Spinal cord (tissue), 10 donors: ENCODE measurements around the gene PAIP1. TPM values are rescaled to one million over a fixed set of nuclear protein-coding genes. Genes with fewer than 3 reads are reported as not detected.
"Not testable (repeated sequence)": the region's sequence is repeated elsewhere in the genome, so short reads cannot be mapped to it uniquely, and the experiment has no call there.

Experiments
- DNase-seq, 6 donors: peaks; one replicate each; pipeline versions ENCODE4 v3.0.0 to v3.0.0-alpha.2; 2013 to 2015; ENCODE audit warnings: low spot score in 6 of 6, low read depth in 4 of 6
- H3K27ac ChIP-seq: one replicate; pipeline ENCODE4 v1.5.1; 2013; ENCODE audit warnings: low read depth, low read length, control low read depth
- H3K27me3 ChIP-seq: one replicate; pipeline ENCODE4 v1.6.1; 2013; ENCODE audit warnings: low read length; ENCODE audit not compliant: control insufficient read depth, insufficient read depth
- H3K36me3 ChIP-seq: one replicate; pipeline ENCODE4 v1.6.1; 2013; ENCODE audit warnings: low read length; ENCODE audit not compliant: control insufficient read depth, insufficient read depth
- H3K4me1 ChIP-seq: one replicate; pipeline ENCODE4 v1.6.1; 2013; ENCODE audit warnings: low read length; ENCODE audit not compliant: control insufficient read depth, insufficient read depth
- H3K4me3 ChIP-seq: one replicate; pipeline ENCODE4 v1.5.1; 2013; ENCODE audit warnings: low read depth, low read length, control low read depth
- H3K9me3 ChIP-seq: one replicate; pipeline ENCODE4 v1.6.1; 2013; ENCODE audit warnings: low read length; ENCODE audit not compliant: control insufficient read depth, insufficient read depth
- WGBS: methylation state at CpG from one replicate; pipeline ENCODE4 v1.1.5; 2013; ENCODE audit warnings: missing lambda C conversion rate; ENCODE audit not compliant: insufficient coverage; 5-methylcytosine and 5-hydroxymethylcytosine counted together
- polyA plus RNA-seq, 2 donors: library from polyadenylated mRNA; unstranded; fragments of 120-200 nt; gene quantifications; one replicate each; pipeline ENCODE4 v1.2.1, GENCODE V29; 2013; ENCODE audit not compliant: insufficient read length in 2 of 2
- total RNA-seq, 2 donors: library from RNA; depleted of rRNA in 1 of 2; stranded (reverse); fragments of 120-200 nt in 1 of 2; fragments of >200 nt in 1 of 2; gene quantifications; one replicate each; pipeline versions ENCODE4 v1.2.3 to v1.2.4, GENCODE V29; 2013 to 2014
- donor health status: healthy.

The PAIP1 gene
- total and polyA plus RNA-seq, 4 donors, result 107 to 140 (median 133) TPM

DNA sequence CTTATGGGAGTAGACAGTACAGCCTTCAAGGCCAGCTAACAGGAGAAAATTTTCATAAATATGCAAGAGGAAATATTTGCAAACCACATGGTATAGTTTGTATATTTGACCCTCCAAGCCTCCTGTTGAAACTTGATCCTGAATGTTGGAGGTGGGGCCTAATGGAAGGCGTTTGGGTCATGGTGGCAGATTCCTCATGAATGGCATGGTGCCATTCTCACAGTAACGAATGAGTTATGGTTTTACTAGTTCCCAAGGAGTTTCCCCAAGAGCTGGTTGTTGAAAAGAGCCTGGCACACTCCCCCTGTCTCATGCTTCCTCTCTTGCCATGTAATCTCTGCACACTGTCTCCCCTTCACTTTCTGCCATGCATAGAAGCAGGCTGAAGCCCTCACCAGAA lies 3.3 kb upstream of the PAIP1 start:
- H3K4me1 ChIP-seq, result peaks cover 5% of the 10 kb centered on the region
- H3K27ac ChIP-seq, result no peak overlapping the region
- H3K9me3 ChIP-seq, result no peaks in the 10 kb centered on the region
- WGBS, result 53% methylated on average over 2 of the region's 2 CpGs
- H3K4me3 ChIP-seq, result no peak overlapping the region
- no peak for DNase-seq
- H3K27me3 ChIP-seq, result no peaks in the 10 kb centered on the region
- H3K36me3 ChIP-seq, result no peaks in the 10 kb centered on the region

DNA sequence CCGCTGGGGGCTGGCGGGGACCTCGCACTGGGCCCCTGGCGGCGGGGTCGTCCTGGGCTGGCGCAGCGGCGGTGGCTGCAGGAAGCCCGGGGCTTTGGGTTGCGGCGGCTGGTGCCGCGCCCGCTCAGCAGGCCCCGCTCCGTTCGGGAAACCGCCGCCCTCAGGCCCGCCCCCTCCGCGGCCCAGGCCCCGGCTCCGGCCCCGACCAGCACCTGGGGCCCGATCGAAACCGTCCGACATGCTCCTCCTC lies 345 bp downstream of the PAIP1 start:
- not testable (repeated sequence) for H3K27me3 ChIP-seq

DNA sequence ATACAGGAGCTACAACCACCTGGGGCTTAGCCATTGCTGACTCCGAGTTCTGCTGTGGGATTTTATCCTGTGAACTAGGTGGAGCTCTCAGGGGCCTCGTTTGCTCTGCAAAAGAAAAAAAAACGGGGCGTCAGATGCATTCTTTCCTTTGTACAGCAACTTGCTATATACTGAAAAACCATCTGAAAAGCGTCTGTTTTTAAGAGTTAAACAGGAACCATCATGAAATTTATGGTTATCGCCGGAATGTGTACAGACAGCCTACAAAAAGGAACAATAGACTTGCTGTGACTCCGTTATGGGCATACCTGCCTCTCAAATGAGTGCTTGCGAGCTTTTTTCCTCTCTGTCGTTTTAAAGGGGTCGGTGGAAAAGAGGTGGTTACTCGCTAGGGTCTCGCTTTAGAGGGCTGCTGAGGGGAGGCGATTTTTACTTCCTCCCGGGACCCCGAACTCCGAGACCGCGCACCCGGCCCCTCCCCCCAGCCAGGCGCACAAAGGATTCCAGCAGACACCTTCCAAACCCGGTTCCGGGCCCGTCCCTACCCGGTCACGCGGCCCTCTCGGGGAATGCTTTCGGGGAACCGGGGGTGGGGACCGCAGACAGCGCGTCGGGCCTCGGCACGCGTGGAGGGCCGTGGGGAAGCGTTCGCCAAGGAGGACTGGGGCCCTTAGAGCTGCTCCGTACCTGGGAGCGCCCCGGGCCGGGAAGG lies 826 bp downstream of the PAIP1 start:
- WGBS, result under 1% methylated on average over 39 of the region's 44 CpGs

More for the DNA sequence above, 345 bp downstream of the PAIP1 start:
- DNase-seq, H3K9me3 ChIP-seq, H3K36me3 ChIP-seq, H3K4me1 ChIP-seq: not testable (repeated sequence)
- peak overlapping the region; percentile 84 for H3K27ac ChIP-seq
- 0% methylated on average over 30 of the region's 30 CpGs for WGBS
- H3K4me3 ChIP-seq, result peak overlapping the region; percentile 85

DNA sequence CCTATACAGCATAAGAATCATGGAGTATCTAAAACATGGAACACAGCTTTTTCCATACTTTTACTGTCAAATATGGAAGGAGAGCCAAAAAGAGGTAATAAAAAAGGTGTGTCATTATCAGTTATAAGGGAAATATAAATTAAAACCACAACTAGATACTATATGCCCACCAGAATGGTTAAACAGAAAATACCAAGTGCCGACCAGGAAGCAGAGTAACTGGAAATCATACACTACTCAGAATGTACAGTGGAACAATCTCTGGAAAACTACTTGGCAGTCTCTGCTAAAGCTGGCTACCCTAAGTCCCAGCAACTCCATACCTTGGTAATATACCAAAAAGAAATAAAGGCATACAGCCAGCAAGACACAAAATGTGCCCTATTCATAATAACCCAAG lies 2.4 kb downstream of the PAIP1 start:
- Histone ChIP-seq H3K36me3 (no peaks in the 10 kb centered on the region), H3K27me3 (no peaks in the 10 kb centered on the region), H3K4me3 (no peak overlapping the region), H3K27ac (no peak overlapping the region), H3K4me1 (peaks cover 5% of the 10 kb centered on the region), H3K9me3 (no peaks in the 10 kb centered on the region)
- DNase-seq, result no peak
- 88% methylated on average over 1 of the region's 1 CpG for WGBS

More for the DNA sequence above, 826 bp downstream of the PAIP1 start:
- no peaks in the 10 kb centered on the region for H3K9me3 ChIP-seq
- no peaks in the 10 kb centered on the region for H3K27me3 ChIP-seq
- DNase-seq, result peak in 5 of 6 donors; percentile 26 to 80 (median 56)
- H3K4me1 ChIP-seq, result peaks cover 5% of the 10 kb centered on the region
- no peaks in the 10 kb centered on the region for H3K36me3 ChIP-seq
- H3K4me3 ChIP-seq, result peak overlapping the region; percentile 85
- H3K27ac ChIP-seq, result peak overlapping the region; percentile 84

DNA sequence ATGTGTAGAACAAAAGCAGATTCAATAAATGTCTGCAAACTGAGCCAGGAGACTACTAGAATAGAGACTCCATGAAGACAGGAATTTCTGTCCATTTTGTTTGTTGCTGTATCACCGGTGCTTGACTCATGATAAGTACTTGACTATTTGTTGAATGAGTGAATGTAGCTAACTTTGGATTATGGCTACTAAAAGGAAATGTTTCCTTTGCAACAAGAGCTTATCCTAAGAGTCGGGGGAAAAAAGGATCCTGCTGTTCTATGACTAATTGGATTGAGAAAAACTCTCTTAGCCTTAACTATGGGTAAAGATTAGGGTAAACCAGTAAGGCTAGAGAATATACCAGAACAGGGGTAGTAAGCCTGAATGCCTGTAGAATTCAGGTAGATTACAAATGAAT lies 3.5 kb downstream of the PAIP1 start:
- H3K27me3 ChIP-seq, result no peaks in the 10 kb centered on the region
- H3K4me1 ChIP-seq, result peaks cover 5% of the 10 kb centered on the region
- H3K36me3 ChIP-seq, result no peaks in the 10 kb centered on the region
- no peak for DNase-seq
- no peak overlapping the region for H3K4me3 ChIP-seq
- H3K27ac ChIP-seq, result no peak overlapping the region
- H3K9me3 ChIP-seq, result no peaks in the 10 kb centered on the region
- no CpG with 5 or more reads among the region's 2 CpGs for WGBS

DNA sequence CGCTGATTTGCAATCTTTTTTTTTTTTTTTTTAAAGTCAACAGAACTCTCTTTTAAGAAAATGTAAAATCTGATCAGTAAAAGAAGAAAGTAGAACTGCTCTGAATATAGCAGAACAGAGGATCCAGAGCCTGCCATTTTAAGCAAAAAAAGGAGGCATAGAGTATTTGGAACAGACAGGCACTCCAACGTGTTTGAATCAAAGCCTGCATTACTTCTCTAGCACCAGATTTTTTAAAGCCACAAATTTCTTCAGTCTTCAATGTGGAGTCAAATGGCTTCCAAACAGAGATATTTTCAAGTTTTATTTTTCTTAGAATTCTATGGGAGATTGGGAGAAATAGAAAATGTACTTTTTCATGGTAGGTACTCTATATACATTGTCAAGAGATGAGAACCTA lies 5.1 kb downstream of the PAIP1 start:
- H3K27ac ChIP-seq, result no peak overlapping the region
- no CpG with 5 or more reads among the region's 2 CpGs for WGBS
- H3K4me3 ChIP-seq, result no peak overlapping the region
- H3K9me3 ChIP-seq, result no peaks in the 10 kb centered on the region
- no peaks in the 10 kb centered on the region for H3K4me1 ChIP-seq
- DNase-seq, result no peak
- peaks cover 2% of the 10 kb centered on the region for H3K36me3 ChIP-seq
- no peaks in the 10 kb centered on the region for H3K27me3 ChIP-seq

DNA sequence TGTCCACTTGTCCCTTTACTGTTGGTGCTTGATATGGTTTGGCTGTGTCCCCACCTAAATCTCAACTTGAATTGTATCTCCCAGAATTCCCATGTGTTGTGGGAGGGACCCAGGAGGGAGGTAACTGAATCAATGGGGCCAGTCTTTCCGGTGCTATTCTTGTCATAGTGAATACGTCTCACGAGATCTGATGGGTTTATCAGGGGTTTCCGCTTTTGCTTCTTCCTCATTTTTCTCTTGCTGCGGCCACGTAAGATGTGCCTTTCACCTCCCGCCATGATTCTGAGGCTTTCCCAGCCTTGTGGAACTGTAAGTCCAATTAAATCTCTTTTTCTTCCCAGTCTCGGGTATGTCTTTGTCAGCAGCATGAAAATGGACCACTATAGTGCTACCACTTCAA lies 7.6 kb downstream of the PAIP1 start:
- not testable (repeated sequence) for H3K4me3 ChIP-seq, H3K27me3 ChIP-seq, H3K27ac ChIP-seq, H3K36me3 ChIP-seq, H3K4me1 ChIP-seq, DNase-seq, H3K9me3 ChIP-seq
- 94% methylated on average over 7 of the region's 8 CpGs for WGBS

DNA sequence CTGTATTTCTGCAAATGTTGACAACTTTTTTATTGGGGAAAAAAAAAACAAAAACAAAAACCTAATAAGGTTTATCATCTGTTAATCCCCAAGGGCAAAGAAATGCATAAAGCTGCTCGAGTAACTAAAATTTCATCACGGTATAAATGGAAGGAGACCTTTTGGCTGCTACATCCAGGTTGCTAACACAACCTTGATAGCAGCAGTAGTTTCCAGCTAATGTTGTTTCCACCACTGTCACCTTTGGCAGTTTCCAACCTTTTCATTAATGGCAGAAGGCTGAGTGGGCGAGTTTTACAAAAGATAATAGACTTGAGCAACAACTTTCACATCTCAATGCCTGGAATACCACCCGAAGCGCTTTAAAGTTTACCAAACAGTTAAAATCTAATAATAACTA lies 8.5 kb downstream of the PAIP1 start:
- no peaks in the 10 kb centered on the region for H3K4me1 ChIP-seq
- WGBS, result 80% methylated on average over 1 of the region's 5 CpGs
- H3K9me3 ChIP-seq, result no peaks in the 10 kb centered on the region
- no peak overlapping the region for H3K27ac ChIP-seq
- no peaks in the 10 kb centered on the region for H3K27me3 ChIP-seq
- H3K4me3 ChIP-seq, result no peak overlapping the region
- no peak for DNase-seq
- peaks cover 11% of the 10 kb centered on the region for H3K36me3 ChIP-seq

DNA sequence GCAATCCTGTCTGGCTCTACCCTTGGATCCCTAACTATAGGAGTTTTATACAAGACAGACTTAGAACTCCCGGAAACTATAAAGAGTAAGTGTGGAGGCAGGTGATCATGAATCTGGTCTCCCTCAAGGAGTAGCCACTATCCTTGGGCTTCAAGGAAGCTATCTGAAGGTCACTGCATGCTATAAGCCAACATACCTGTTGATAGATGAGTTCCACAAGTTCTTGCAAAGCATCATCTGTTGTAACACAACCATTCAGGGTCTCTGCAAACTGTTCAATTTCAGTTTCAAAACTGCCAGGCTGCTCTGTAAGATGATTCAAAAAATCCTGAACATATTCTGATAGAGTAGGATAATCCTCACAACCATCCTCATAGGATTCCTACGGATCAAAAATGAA lies 9.3 kb downstream of the PAIP1 start:
- WGBS, result 100% methylated on average over 1 of the region's 2 CpGs
- H3K27me3 ChIP-seq, result no peaks in the 10 kb centered on the region
- no peak overlapping the region for H3K4me3 ChIP-seq
- no peak for DNase-seq
- no peak overlapping the region for H3K27ac ChIP-seq
- H3K9me3 ChIP-seq, result no peaks in the 10 kb centered on the region
- H3K4me1 ChIP-seq, result no peaks in the 10 kb centered on the region
- peaks cover 11% of the 10 kb centered on the region for H3K36me3 ChIP-seq

DNA sequence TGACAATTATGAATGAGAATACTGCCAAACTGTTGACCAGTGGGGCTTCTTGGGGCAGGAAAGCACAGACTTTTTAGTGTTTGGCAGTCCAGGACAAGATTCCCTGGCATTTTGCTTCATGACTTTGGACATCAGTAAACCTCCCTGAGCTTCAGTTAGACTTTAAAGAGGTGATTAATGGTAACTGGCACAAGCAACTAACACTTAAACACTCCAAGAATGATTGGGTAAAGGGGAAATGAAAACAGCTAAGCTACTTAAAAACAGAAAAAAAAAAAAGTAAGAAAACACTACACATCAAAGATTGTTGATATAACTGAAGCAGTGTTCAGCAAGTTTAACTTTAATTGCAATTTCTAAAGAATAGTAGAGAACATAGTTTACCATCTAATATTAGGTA lies 13.4 kb downstream of the PAIP1 start:
- DNase-seq, result peak in 3 of 6 donors; percentile 38 to 69 (median 48)
- no peak overlapping the region for H3K4me3 ChIP-seq
- H3K4me1 ChIP-seq, result no peaks in the 10 kb centered on the region
- peaks cover 22% of the 10 kb centered on the region for H3K36me3 ChIP-seq
- H3K27ac ChIP-seq, result no peak overlapping the region
- H3K9me3 ChIP-seq, result no peaks in the 10 kb centered on the region
- no peaks in the 10 kb centered on the region for H3K27me3 ChIP-seq
